SU-DHL-6 (cell line): ENCODE data around the gene NUDT16L1.

Experiments
- H2AFZ ChIP-seq: fragments of 200-600 bp; sonication (generic); 2 replicates; pipeline ENCODE4 v1.6.1; 2014; ENCODE audit warnings: low read depth, mild to moderate bottlenecking, moderate library complexity, mixed read lengths, antibody characterized with exemption, low read length; ENCODE audit not compliant: severe bottlenecking
- H3F3A ChIP-seq: fragments of 200-600 bp; shearing (Covaris generic); 2 replicates; pipeline ENCODE4 v1.6.0; 2016; ENCODE audit warnings: antibody characterized with exemption, mild to moderate bottlenecking; ENCODE audit not compliant: insufficient read depth
- H3K27ac ChIP-seq: fragments of 200-600 bp; sonication (generic); 2 replicates; pipeline ENCODE4 v1.5.1; 2016; ENCODE audit warnings: low read depth, mild to moderate bottlenecking, low read length, moderate library complexity, mixed read lengths
- H3K27me3 ChIP-seq: fragments of 200-600 bp; sonication (generic), shearing (Covaris generic); 2 replicates; pipeline ENCODE4 v1.6.0; 2014; ENCODE audit warnings: mild to moderate bottlenecking, low read length
- H3K36me3 ChIP-seq: fragments of 200-600 bp; sonication (generic); 2 replicates; pipeline ENCODE4 v1.6.1; 2014; ENCODE audit warnings: mild to moderate bottlenecking, low read length, mixed read lengths
- H3K4me2 ChIP-seq: fragments of 300-600, 200-600 bp; shearing (Covaris generic), sonication (generic); 2 replicates; pipeline ENCODE4 v1.6.0; 2014; ENCODE audit warnings: low read length, low read depth, mild to moderate bottlenecking; ENCODE audit not compliant: poor library complexity, severe bottlenecking
- H3K4me3 ChIP-seq: fragments of 200-600 bp; sonication (generic); 2 replicates; pipeline ENCODE4 v1.5.1; 2014; ENCODE audit warnings: antibody characterized with exemption, low read length, mild to moderate bottlenecking, mixed read lengths; ENCODE audit not compliant: insufficient read depth, poor library complexity, severe bottlenecking
- H3K79me2 ChIP-seq: fragments of 200-600 bp; sonication (generic); 2 replicates; pipeline ENCODE4 v1.6.1; 2014; ENCODE audit warnings: mild to moderate bottlenecking, low read length, moderate library complexity; ENCODE audit not compliant: insufficient read depth
- H3K9ac ChIP-seq: fragments of 200-600 bp; sonication (generic); 2 replicates; pipeline ENCODE4 v1.7.0; 2014; ENCODE audit warnings: mild to moderate bottlenecking, low read length
- H3K9me2 ChIP-seq: fragments of 200-600 bp; sonication (generic); replicated peaks from 2 replicates; pipeline ENCODE4 v1.6.1; 2014; ENCODE audit warnings: low read length; ENCODE audit not compliant: insufficient read depth
- H3K9me3 ChIP-seq: fragments of 200-600 bp; sonication (generic); 2 replicates; pipeline ENCODE4 v1.6.1; 2014; ENCODE audit warnings: low read length, mixed read lengths; ENCODE audit not compliant: insufficient read depth
- H4K20me1 ChIP-seq: fragments of 200-600 bp; sonication (generic); 2 replicates; pipeline ENCODE4 v1.6.1; 2014; ENCODE audit warnings: low read depth, mild to moderate bottlenecking, antibody characterized with exemption, low read length, moderate library complexity, mixed read lengths
- EZH2phosphoT487 ChIP-seq: fragments of 200-600 bp; sonication (generic), shearing (Covaris generic); conservative IDR thresholded peaks from 2 replicates; pipeline ENCODE4 v1.6.1; 2018; ENCODE audit warnings: mild to moderate bottlenecking, antibody characterized with exemption, low read length, moderate library complexity, mixed read lengths
- TF ChIP-seq, protein P1 (sequence below): fragments of 200-600 bp; sonication (generic); IDR thresholded peaks from one replicate; pipeline ENCODE4 v1.5.1; 2017; ENCODE audit warnings: antibody characterized with exemption, mild to moderate bottlenecking, low read length, moderate library complexity; ENCODE audit not compliant: insufficient read depth, poor library complexity, severe bottlenecking

The NUDT16L1 gene

DNA sequence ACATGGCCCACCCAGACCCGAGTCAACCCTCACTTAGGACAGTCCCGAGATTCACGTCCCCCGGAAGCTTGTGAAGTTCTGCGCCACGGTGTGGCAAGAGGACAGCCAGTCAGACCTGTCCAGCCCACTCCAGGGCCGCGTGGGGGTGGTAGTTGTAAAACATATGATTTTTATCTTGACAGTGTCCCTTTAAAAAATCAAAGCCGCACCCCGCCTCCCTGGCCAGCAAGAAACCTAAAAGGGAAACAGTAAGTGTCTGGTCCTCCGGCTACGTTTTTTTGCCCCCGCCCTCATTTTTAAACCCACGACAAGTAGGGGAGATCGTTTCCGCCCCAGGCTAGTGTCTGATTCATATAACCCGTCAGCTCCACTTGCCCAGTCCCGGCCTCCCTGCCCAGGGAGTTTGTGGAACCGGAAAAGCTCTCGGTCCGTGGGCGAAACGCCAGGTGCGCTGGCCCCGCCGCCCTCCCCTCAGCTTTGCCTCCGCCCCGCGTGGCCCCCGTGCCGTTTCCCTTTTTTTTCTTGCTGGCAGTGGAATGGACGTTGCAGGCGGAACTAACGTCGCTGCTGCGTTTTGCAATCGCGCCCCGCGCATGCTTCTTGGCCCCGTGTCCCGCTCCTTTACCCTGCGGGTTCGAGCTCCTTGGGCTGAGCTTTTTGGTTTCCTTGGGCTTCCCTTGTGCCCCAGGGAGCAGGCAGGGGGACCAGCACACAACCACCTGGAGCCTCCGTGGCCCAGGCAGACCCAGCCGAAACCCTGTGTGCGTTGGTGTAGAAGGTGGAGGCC, 13.3 kb upstream of the NUDT16L1 start:
- no peak overlapping the region for H2AFZ ChIP-seq
- H4K20me1 ChIP-seq, result no peaks in the 10 kb centered on the region
- H3K9ac ChIP-seq, result no peak overlapping the region
- H3F3A ChIP-seq, result no peaks in the 10 kb centered on the region
- no peak overlapping the region for H3K4me3 ChIP-seq
- no peaks in the 10 kb centered on the region for H3K36me3 ChIP-seq
- no peaks in the 10 kb centered on the region for H3K9me3 ChIP-seq
- TF ChIP-seq, protein P1, sequence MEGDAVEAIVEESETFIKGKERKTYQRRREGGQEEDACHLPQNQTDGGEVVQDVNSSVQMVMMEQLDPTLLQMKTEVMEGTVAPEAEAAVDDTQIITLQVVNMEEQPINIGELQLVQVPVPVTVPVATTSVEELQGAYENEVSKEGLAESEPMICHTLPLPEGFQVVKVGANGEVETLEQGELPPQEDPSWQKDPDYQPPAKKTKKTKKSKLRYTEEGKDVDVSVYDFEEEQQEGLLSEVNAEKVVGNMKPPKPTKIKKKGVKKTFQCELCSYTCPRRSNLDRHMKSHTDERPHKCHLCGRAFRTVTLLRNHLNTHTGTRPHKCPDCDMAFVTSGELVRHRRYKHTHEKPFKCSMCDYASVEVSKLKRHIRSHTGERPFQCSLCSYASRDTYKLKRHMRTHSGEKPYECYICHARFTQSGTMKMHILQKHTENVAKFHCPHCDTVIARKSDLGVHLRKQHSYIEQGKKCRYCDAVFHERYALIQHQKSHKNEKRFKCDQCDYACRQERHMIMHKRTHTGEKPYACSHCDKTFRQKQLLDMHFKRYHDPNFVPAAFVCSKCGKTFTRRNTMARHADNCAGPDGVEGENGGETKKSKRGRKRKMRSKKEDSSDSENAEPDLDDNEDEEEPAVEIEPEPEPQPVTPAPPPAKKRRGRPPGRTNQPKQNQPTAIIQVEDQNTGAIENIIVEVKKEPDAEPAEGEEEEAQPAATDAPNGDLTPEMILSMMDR, result no peak
- no peak for TF ChIP-seq EZH2phosphoT487
- H3K27me3 ChIP-seq, result no peaks in the 10 kb centered on the region
- no peaks in the 10 kb centered on the region for H3K79me2 ChIP-seq
- no peaks in the 10 kb centered on the region for H3K9me2 ChIP-seq
- H3K4me2 ChIP-seq, result no peak overlapping the region
- H3K27ac ChIP-seq, result no peak overlapping the region

GRCh38 chr16:4680673-4681470, 12.5 kb upstream of the NUDT16L1 start:
- Histone ChIP-seq H3K4me3 (no peak overlapping the region), H3K9me3 (no peaks in the 10 kb centered on the region), H3F3A (no peaks in the 10 kb centered on the region), H3K27me3 (no peaks in the 10 kb centered on the region), H3K27ac (no peak overlapping the region), H3K9me2 (no peaks in the 10 kb centered on the region), H3K4me2 (no peak overlapping the region), H3K9ac (no peak overlapping the region), H3K79me2 (no peaks in the 10 kb centered on the region), H2AFZ (no peak overlapping the region), H3K36me3 (no peaks in the 10 kb centered on the region), H4K20me1 (no peaks in the 10 kb centered on the region)
- TF ChIP-seq EZH2phosphoT487, result no peak
- TF ChIP-seq, protein P1, result no peak

GRCh38 chr16:4681471-4682083, 11.8 kb upstream of the NUDT16L1 start:
- Histone ChIP-seq H3K9me2 (no peaks in the 10 kb centered on the region), H3K4me3 (no peak overlapping the region), H3K9me3 (no peaks in the 10 kb centered on the region), H2AFZ (no peak overlapping the region), H3K36me3 (no peaks in the 10 kb centered on the region), H3K27ac (no peak overlapping the region), H3K79me2 (no peaks in the 10 kb centered on the region), H3K9ac (no peak overlapping the region), H4K20me1 (no peaks in the 10 kb centered on the region), H3K4me2 (no peak overlapping the region), H3K27me3 (no peaks in the 10 kb centered on the region), H3F3A (no peaks in the 10 kb centered on the region)
- TF ChIP-seq EZH2phosphoT487, result no peak
- TF ChIP-seq, protein P1, result no peak
